SK-MEL-5 (cell line): ENCODE data around the gene PLCD3. TPM values are rescaled to one million over a fixed set of nuclear protein-coding genes. Genes with fewer than 3 reads are reported as not detected.

Source experiments
- DNase-seq: peaks from one replicate; pipeline ENCODE4 v3.0.0-alpha.2; 2016; ENCODE audit warnings: low read depth, low spot score
- in situ Hi-C: cut with HindIII; loops from 2 replicates; pipeline ENCODE4 v1.10.0; 2016; ENCODE audit warnings: low sequenced_read_pairs, high pct_unique_total_duplicates, low pct_unique_long_range_greater_than_20kb
- total RNA-seq: library from RNA; depleted of rRNA; stranded (reverse); fragments of >200 nt; shearing (Covaris generic); gene quantifications from 2 replicates; pipeline ENCODE4 v1.2.3, GENCODE V29; 2014

PLCD3 gene
- total RNA-seq, 1 experiment from 2014 or later, result 4.0 TPM

GRCh38 chr17:45150911-45151809 lies 18.8 kb upstream of the PLCD3 start:
- DNase-seq, result no peak
- in situ Hi-C loops, result no loop called here

GRCh38 chr17:45149669-45150664 lies 17.7 kb upstream of the PLCD3 start:
- in situ Hi-C loops, result no loop called here
- DNase-seq, result peak; percentile 52

GRCh38 chr17:45149037-45149668 lies 16.8 kb upstream of the PLCD3 start:
- in situ Hi-C loops, result no loop called here
- peak; percentile 82 for DNase-seq

- DNase-seq, result peak; percentile 99
- in situ Hi-C loops, result no loop called here
Observed at GRCh38 chr17:45148183-45149036, 16.1 kb upstream of the PLCD3 start, which contains the start of gene HEXIM1. Gene HEXIM1 (plus strand): TSS chr17:45148475. CDS start chr17:45149191, 716 bp downstream.

- DNase-seq, result peak; percentile 94
- in situ Hi-C loops, result no loop called here
Observed at GRCh38 chr17:45147581-45148182, 15.4 kb upstream of the PLCD3 start.

GRCh38 chr17:45146890-45147580 lies 14.7 kb upstream of the PLCD3 start:
- DNase-seq, result peak; percentile 94
- in situ Hi-C loops, result no loop called here

GRCh38 chr17:45146592-45146889 lies 14.2 kb upstream of the PLCD3 start:
- no peak for DNase-seq
- in situ Hi-C loops, result no loop called here

GRCh38 chr17:45146166-45146565 lies 13.9 kb upstream of the PLCD3 start:
- in situ Hi-C loops, result no loop called here
- no peak for DNase-seq

GRCh38 chr17:45145035-45145389 lies 12.7 kb upstream of the PLCD3 start:
- no peak for DNase-seq
- in situ Hi-C loops, result no loop called here

GRCh38 chr17:45144199-45145034 lies 12.1 kb upstream of the PLCD3 start:
- in situ Hi-C loops, result no loop called here
- no peak for DNase-seq

- in situ Hi-C loops, result no loop called here
- no peak for DNase-seq
Observed at GRCh38 chr17:45143767-45144198, 11.5 kb upstream of the PLCD3 start.

- DNase-seq, result no peak
- in situ Hi-C loops, result no loop called here
Observed at GRCh38 chr17:45143094-45143670, 10.9 kb upstream of the PLCD3 start.

GRCh38 chr17:45139533-45139920 lies 7.2 kb upstream of the PLCD3 start:
- in situ Hi-C loops, result no loop called here

GRCh38 chr17:45138911-45139532 lies 6.7 kb upstream of the PLCD3 start:
- in situ Hi-C loops, result no loop called here
- DNase-seq, result no peak

More at GRCh38 chr17:45139533-45139920, 7.2 kb upstream of the PLCD3 start:
- DNase-seq, result no peak
